HG03280 (cell line): ENCODE measurements around the gene CHRNB2.

ENCODE experiments used
- ATAC-seq: cut with Tn5 transposase; IDR thresholded peaks from one replicate; pipeline ENCODE4 v1.9.1; 2021; ENCODE audit warnings: mild to moderate bottlenecking, moderate library complexity; ENCODE audit not compliant: unreplicated experiment

CHRNB2 gene

GRCh38 chr1:154577346-154578057, 9.9 kb downstream of the CHRNB2 start:
- ATAC-seq = no peak

- ATAC-seq = no peak
Measured at GRCh38 chr1:154578058-154578418, 10.5 kb downstream of the CHRNB2 start.

- no peak for ATAC-seq
Measured at GRCh38 chr1:154579374-154579773, 11.8 kb downstream of the CHRNB2 start.

DNA sequence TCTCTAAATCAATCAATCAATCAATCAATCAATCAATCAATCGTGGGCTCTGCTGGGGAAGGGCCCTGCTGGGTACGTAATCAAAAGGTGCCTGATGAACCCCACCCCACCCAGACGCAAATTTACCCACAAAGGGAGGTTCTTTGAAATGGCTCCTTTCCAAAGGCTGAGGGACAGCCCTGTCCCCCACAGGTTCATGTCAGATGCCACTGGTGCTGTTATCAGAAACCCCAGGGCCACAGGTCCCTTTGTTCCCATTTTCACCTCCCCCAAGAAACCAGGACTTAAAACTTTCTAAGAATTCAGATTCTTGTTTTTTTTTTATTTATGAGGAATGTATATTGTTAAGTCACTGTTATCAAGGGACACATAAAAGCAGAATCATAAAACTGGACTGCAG, 14.2 kb downstream of the CHRNB2 start:
- ATAC-seq = no peak

- ATAC-seq = no peak
Measured at GRCh38 chr1:154582885-154583284, 15.3 kb downstream of the CHRNB2 start.

DNA sequence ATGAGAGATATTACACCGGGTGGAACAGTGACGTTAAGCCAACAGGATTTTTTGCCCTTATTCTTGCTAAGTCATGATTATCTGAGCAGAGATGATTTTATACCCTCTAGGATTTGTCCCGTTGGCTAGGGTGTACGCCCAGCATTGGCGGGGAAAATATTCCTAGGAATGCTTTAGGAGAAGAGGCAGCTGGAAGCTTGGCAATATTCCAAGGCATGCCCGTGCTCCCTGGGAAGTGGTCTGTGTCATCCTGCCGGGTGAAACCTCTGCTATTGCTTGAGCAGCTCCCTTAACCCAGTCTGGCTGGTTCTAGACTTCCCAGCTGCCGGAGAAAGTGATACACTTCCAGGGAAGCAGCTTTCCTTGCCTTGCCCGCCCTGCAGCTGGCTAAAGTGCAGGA, 16.2 kb downstream of the CHRNB2 start:
- no peak for ATAC-seq

GRCh38 chr1:154584267-154584994, 16.9 kb downstream of the CHRNB2 start:
- ATAC-seq = no peak

- no peak for ATAC-seq
Measured at GRCh38 chr1:154586231-154586630, 18.7 kb downstream of the CHRNB2 start.

DNA sequence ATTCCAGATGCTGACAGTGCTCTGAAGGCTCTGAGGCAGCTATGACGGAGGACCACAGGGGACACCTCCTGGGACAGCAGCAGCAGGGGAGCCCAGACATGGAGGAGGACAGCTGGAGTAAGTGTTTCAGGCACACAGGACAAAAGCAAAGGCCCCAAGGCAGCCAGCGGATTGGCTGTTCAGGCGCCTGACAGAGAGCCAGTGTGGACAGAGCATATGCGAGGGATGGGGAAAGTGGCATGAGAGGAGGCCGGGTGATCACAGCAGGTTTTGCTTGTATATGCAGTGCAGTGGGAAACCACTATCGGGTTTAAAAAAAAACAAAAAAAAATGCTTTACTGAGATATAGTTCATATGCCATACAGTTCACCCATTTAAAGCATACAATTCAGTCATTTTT, 19.1 kb downstream of the CHRNB2 start:
- no peak for ATAC-seq

DNA sequence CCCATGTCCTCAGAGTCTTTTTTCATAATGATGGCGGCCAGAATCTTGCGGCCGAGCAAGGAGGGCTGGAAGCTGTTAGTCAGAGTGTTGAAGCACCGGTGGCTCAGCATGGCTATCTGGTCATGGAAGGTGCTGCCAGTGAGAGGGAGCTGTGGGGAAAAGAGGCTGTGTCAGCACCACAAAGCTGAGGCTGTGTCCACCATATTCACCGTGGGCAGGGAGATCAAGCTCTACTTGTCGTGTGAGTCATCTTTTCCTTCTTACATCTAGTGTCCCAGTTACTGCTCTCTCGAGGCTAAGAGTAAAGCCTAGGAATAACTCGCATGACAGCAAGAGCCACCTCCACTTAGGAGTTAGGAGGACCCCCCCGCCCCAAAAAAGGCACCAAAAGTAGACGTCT, 22.2 kb downstream of the CHRNB2 start:
- ATAC-seq = no peak

DNA sequence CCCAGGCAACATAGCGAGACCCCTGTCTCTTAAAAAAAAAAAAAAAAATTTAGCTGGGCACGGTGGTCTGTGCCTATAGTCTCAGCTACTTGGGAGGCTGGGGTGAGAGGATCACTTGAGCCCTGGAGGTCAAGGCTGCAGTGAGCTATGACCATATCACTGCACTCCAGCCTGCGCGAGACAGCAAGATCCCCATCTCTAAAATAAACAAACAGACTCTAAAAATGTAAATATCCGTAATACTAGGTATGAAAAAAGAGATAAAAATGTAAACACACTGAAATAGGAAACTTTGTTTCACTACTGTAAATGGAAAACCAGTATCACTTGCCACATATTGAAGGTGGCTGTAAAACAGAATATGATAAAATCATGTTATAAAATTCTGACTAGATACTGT, 23.2 kb downstream of the CHRNB2 start:
- no peak for ATAC-seq

GRCh38 chr1:154591206-154591605, 23.6 kb downstream of the CHRNB2 start:
- no peak for ATAC-seq

- ATAC-seq = no peak
Measured at GRCh38 chr1:154593390-154593789, 25.8 kb downstream of the CHRNB2 start.

DNA sequence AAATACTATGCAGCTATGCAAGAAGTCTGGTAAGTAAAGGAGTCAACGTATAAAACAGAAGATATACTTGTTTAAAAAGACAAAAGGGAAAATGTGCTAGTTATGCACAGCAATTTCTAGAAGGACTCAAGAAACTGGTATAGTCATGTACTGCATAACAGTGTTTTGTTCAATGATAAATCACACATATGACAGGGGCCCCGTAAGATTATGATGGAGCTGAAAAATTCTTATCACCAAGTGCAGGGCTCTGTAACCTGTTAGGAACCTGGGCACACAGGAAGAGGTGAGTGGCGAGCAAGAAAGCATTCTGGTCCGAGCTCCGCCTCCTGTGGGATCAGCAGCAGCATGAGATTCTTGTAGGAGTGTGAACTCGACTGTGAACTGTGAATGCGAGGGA, 27.2 kb downstream of the CHRNB2 start:
- no peak for ATAC-seq

GRCh38 chr1:154595621-154596020, 28.0 kb downstream of the CHRNB2 start:
- ATAC-seq = no peak

DNA sequence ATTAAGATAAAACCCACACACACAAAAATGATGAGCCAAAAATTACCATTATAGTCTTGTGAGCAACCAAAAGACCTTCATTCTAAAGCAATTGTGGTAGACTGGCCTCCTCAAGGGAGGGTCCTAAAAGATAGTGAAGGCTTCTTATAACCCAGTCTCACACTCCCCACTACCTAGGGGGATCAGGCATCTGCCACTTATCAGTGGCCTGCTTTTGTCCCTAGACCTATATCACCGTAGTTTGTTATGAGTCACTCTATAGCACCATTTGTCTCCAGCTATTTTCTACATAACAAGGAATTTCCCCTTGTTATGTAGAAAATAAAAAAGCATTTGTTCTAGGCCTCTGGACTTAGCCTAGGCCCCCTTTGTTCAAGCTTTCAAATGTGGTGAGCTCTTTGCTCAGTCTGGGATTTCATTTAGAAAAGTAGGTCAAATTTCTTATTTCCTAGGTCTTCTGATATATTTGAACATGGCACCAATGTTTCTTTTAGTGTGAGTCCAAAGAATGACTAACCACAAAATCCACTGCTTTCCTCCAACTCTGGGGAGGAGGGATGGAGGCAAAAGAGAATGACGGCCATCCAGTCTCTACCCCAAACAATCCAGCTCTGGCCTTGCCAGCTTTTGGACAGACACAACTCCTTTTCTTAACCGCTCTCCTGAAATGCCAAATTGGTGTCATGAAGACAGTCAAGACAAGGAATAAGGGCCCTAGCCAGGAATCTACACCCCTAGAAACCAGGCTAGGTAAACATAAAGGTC, 31.5 kb downstream of the CHRNB2 start:
- no peak for ATAC-seq

DNA sequence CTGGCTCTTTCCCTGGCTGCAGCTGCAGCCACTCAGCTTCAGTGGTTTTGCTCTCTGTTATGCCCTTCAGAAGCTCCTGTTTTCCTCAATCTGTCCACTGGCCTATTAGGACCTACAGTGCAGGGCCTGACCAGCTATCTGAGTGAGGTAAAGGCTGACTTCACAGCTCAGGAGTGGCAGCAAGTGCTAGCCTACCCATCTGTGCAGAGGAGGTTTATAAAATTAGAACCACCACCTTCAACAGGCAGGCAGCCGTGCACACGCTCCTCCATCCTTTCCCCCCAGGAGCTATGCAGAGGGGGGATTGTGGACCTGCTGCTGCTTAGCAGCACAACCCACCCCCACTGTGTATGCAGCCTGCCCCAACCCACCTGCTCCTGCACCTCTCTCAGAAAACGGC, 32.1 kb downstream of the CHRNB2 start:
- ATAC-seq = no peak

- ATAC-seq = no peak
Measured at GRCh38 chr1:154603317-154603716, 35.7 kb downstream of the CHRNB2 start.

DNA sequence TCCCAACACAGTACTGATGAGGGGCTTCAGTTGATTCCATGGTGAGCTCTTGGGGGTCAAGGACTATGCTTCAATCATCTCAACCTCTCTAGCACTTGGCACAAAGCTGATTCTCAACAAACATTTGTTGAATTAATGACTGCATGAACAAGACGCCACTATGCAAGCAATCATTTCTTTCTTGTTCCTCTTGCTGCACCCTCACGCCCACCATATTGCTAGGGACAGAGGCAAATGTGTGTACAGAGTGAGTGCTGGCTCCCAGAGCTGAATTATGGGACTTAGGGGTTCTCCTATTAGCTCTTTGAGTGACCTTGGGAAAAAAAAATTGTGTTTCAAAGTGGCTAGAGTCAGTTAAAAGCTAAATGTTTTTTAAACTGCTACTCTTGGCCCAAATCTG, 38.0 kb downstream of the CHRNB2 start:
- no peak for ATAC-seq

GRCh38 chr1:154607106-154607608, 39.6 kb downstream of the CHRNB2 start:
- ATAC-seq = no peak

DNA sequence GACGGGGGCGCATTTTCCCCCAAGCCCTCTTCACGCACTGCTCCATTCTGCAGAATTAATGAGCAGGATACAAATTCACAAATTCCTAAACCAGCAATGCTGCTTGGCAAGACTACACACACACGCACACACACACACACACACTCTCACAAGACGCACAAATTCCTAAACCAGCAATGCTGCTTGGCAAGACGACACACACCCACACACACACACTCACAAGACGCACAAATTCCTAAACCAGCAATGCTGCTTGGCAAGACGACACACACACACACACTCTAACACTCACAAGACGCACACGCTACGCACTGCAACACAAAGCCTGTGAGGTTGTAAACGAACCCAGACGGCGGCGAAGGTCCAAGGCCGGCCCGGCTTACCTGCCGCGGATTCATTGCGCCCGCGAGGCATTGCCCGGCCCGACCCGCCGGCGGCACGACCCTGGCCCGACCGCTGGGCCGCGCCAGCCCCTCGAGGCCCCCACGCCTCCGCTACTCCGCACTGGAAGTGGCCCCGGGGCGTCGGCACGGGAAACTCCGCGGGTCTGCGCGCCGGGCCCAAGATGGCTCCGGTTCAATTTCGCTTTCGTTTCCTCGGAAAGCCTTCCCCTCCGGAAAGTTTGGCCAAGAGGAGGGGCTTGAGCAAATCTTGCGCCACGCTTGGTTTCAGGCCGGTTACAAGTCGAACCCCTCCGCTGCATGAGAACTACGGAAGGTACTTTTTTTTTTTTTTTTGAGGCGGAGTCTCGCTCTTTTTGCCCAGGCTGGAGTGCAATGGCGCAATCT, 40.2 kb downstream of the CHRNB2 start, which contains the start of gene ADAR:
ADAR (minus strand) TSS at position 578 of the 788 bp plus-strand sequence; CDS start at position 398, 180 bp downstream.
- peak; percentile 80 for ATAC-seq
